K562 (cell line): ENCODE results near the gene PTAFR. TPM values are rescaled to one million over a fixed set of nuclear protein-coding genes. Genes with fewer than 3 reads are reported as not detected.

ENCODE experiments used
- ARID1B ChIP-seq: fragments of 450-650 bp; IDR thresholded peaks from 2 replicates; pipeline ENCODE4 v1.6.1; 2016; ENCODE audit warnings: antibody characterized with exemption, mild to moderate bottlenecking, inconsistent platforms
- ATF3 ChIP-seq, 2 experiments: fragments of 450-650 bp in 1 of 2; sonication (generic) in 1 of 2; formaldehyde crosslinking in 1 of 2; IDR thresholded peaks in 1 of 2; conservative IDR thresholded peaks in 1 of 2; 2 replicates each; pipeline versions ENCODE4 v1.6.1 to v1.8.1; 2016 to 2023; ENCODE audit warnings: mild to moderate bottlenecking in 2 of 2, moderate library complexity in 2 of 2, inconsistent platforms in 1 of 2, missing genetic modification reagents in 1 of 2
- BACH1 ChIP-seq: fragments of 200-800 bp; sonication (Bioruptor generic); IDR thresholded peaks from 2 replicates; pipeline ENCODE4 v1.6.1; 2016; ENCODE audit warnings: missing genetic modification characterization, missing compliant biosample characterization
- BRCA1 ChIP-seq, 2 experiments: fragments of 450-650 bp in 1 of 2; sonication (generic) in 1 of 2; formaldehyde crosslinking in 1 of 2; IDR thresholded peaks; 2 replicates each; pipeline versions ENCODE4 v1.5.0 to v1.6.1; 2017 to 2020; ENCODE audit warnings: mild to moderate bottlenecking in 1 of 2, missing genetic modification reagents in 1 of 2
- CTCFL ChIP-seq: IDR thresholded peaks from 2 replicates; pipeline ENCODE4 v1.6.1; 2011; ENCODE audit warnings: borderline replicate concordance, low read depth, mild to moderate bottlenecking, moderate library complexity, low read length; ENCODE audit not compliant: insufficient read depth, poor library complexity, severe bottlenecking
- ELF2 ChIP-seq: fragments of 250-450 bp; sonication (Bioruptor Pico); IDR thresholded peaks from 2 replicates; pipeline ENCODE4 v1.5.0; 2021; ENCODE audit warnings: mild to moderate bottlenecking
- ELF4 ChIP-seq: fragments of 450-650 bp; formaldehyde crosslinking; IDR thresholded peaks from 2 replicates; pipeline ENCODE4 v1.4.0; 2022; ENCODE audit warnings: missing genetic modification characterization
- HINFP ChIP-seq: fragments of 450-650 bp; conservative IDR thresholded peaks from 2 replicates; pipeline ENCODE4 v1.6.1; 2016; ENCODE audit warnings: missing genetic modification characterization, low read depth, mild to moderate bottlenecking, control low read depth, missing compliant biosample characterization
- HMBOX1 ChIP-seq: sonication (generic); IDR thresholded peaks from 2 replicates; pipeline ENCODE4 v1.6.1; 2016
- IRF9 ChIP-seq: fragments of 450-650 bp; IDR thresholded peaks from 2 replicates; pipeline ENCODE4 v1.6.1; 2016; ENCODE audit warnings: missing biosample characterization, missing genetic modification characterization
- MAFG ChIP-seq: fragments of 450-650 bp; conservative IDR thresholded peaks from 2 replicates; pipeline ENCODE4 v1.6.1; 2016; ENCODE audit warnings: missing genetic modification characterization, missing compliant biosample characterization
- NFIC ChIP-seq: fragments of 450-650 bp; IDR thresholded peaks from 2 replicates; pipeline ENCODE4 v1.6.1; 2017; ENCODE audit warnings: mild to moderate bottlenecking, inconsistent platforms
- RBM17 ChIP-seq: fragments of 200-400 bp; formaldehyde crosslinking; IDR thresholded peaks from 2 replicates; pipeline ENCODE4 v1.6.1; 2017; ENCODE audit warnings: low read depth, mild to moderate bottlenecking, low read length, borderline replicate concordance
- RBM25 ChIP-seq: fragments of 200-400 bp; formaldehyde crosslinking; IDR thresholded peaks from 2 replicates; pipeline ENCODE4 v1.6.1; 2018; ENCODE audit warnings: low read length, low read depth, moderate library complexity; ENCODE audit not compliant: severe bottlenecking
- RNF2 ChIP-seq: sonication (generic); IDR thresholded peaks from 2 replicates; pipeline ENCODE4 v1.6.1; 2016
- SMARCE1 ChIP-seq: fragments of 450-650 bp; IDR thresholded peaks from 2 replicates; pipeline ENCODE4 v1.7.1; 2016; ENCODE audit warnings: mild to moderate bottlenecking
- SNRNP70 ChIP-seq: fragments of 200-400 bp; formaldehyde crosslinking; optimal IDR thresholded peaks from 2 replicates; pipeline ENCODE3; 2017; ENCODE audit warnings: low read depth, low read length
- TEAD1 ChIP-seq, 2 experiments: fragments of 450-650 bp in 1 of 2; sonication (generic) in 1 of 2; formaldehyde crosslinking; IDR thresholded peaks; 2 replicates each; pipeline versions ENCODE4 v1.4.0 to v1.8.0; 2020 to 2022; ENCODE audit warnings: mild to moderate bottlenecking in 2 of 2, missing genetic modification reagents in 1 of 2
- WHSC1 ChIP-seq: IDR thresholded peaks from one replicate; pipeline ENCODE4 v1.6.1; 2012; ENCODE audit warnings: low read length, control low read depth, inconsistent platforms
- ZFP1 ChIP-seq: fragments of 450-650 bp; formaldehyde crosslinking; IDR thresholded peaks from 2 replicates; pipeline ENCODE4 v1.4.0; 2020; ENCODE audit warnings: mild to moderate bottlenecking, mixed read lengths
- ZNF764 ChIP-seq: fragments of 250-450 bp; sonication (Bioruptor Pico); IDR thresholded peaks from 2 replicates; pipeline ENCODE4 v1.4.0; 2020; ENCODE audit warnings: low read depth, mild to moderate bottlenecking, moderate library complexity
- ZNF766 ChIP-seq: fragments of 200-800 bp; sonication (Bioruptor generic); conservative IDR thresholded peaks from 2 replicates; pipeline ENCODE4 v1.6.1; 2016; ENCODE audit warnings: missing genetic modification characterization, missing compliant biosample characterization
- polyA plus RNA-seq, 8 experiments: library from polyadenylated mRNA; depleted of rRNA in 4 of 8; stranded (reverse) in 5 of 8; unstranded in 3 of 8; fragments of >200 nt; fragmentation: Nextera tagmentation in 2 of 8; fragmentation: Illumina TruSeq in 1 of 8; extraction: Ambion mirVana in 2 of 8; extraction: Trizol in 1 of 8; gene quantifications; 2 replicates each; pipeline versions ENCODE4 v1.2.1 to v1.2.3, GENCODE V29; 2011 to 2014; ENCODE audit warnings: inconsistent platforms in 1 of 8, missing spikeins in 1 of 8
- total RNA-seq, 7 experiments: library from RNA; depleted of rRNA in 6 of 7; stranded (reverse); fragments of >200 nt in 6 of 7; fragmentation: Illumina TruSeq in 2 of 7; extraction: Trizol in 2 of 7; gene quantifications; 2 replicates each; pipeline versions ENCODE4 v1.2.1 to v1.2.3, GENCODE V29; 2011 to 2021; ENCODE audit warnings: low replicate concordance in 1 of 7

Gene PTAFR
- total and polyA plus RNA-seq, 9 of the 15 experiments (the other 6 are each of a cell fraction or from before 2014, with no cell fraction given), result 0.15 to 0.55 (median 0.40) TPM; not detected in 1

GRCh38 chr1:28115267-28115666, 61.2 kb downstream of the PTAFR start (continued):
- TF ChIP-seq ATF3 (IDR thresholded peaks at IDR 0.05) (peak; percentile 67), ATF3 (CRISPR knock-in tag; conservative IDR thresholded peaks at IDR 0.05) (no peak), RNF2 (peak; percentile 66; the same call in 1 of the 2 replicates), IRF9 (peak; percentile 87), ELF2 (CRISPR knock-in tag) (peak; percentile 87), RBM25 (no peak), ZNF764 (no peak), RBM17 (no peak), ARID1B (peak; percentile 77), HMBOX1 (peak; percentile 81), NFIC (no peak), CTCFL (no peak), ELF4 (0 out of 2 replicates have a peak, but pooled peaks have one; percentile 32), MAFG (tag) (no peak), TEAD1 (CRISPR knock-in tag; IDR thresholded peaks at IDR 0.05) (peak in 1 of 2 experiments; percentile 49; a peak in 1 of 4 replicates), ZNF766 (CRISPR knock-in tag) (peak; percentile 93), HINFP (tag) (0 out of 2 replicates have a peak, but pooled peaks have one; percentile 25), SMARCE1 (peak; percentile 83; the same call in 1 of the 2 replicates), BACH1 (tag) (0 out of 2 replicates have a peak, but pooled peaks have one; percentile 41), ZFP1 (CRISPR knock-in tag) (no peak), SNRNP70 (no peak), WHSC1 (no peak), BRCA1 (IDR thresholded peaks at IDR 0.05) (no peak), BRCA1 (CRISPR knock-in tag; IDR thresholded peaks at IDR 0.05) (no peak)
